Measurements from ENCODE around the gene ETFA. TPM values are rescaled to one million over a fixed set of nuclear protein-coding genes. Genes with fewer than 3 reads are reported as not detected.
A peak's percentile ranks its signal among the peaks of the same experiment; 100 is the strongest.

Gene ETFA
- total and polyA plus RNA-seq, 2 of the 8 experiments (the other 6 are each of a cell fraction or from before 2014, with no cell fraction given) = 60.9 to 90.0 TPM

GRCh38 chr15:76311100-76311953 lies at the start of gene ETFA (continued):
- TF ChIP-seq SIX5 (IDR thresholded peaks at IDR 0.05; ENCODE audit: low read depth, low read length) (no peak), ATF2 (IDR thresholded peaks at IDR 0.05; ENCODE audit: low read length) (peak; percentile 59; the same call in 1 of the 2 replicates), SIN3A (conservative IDR thresholded peaks at IDR 0.05 in 1 of 2, IDR thresholded peaks at IDR 0.05 in 1 of 2; ENCODE audit: low read depth in 1 of 2, low read length in 2 of 2) (peak in 1 of 2 experiments; percentile 61; a peak in 1 of 4 replicates), KDM1A (IDR thresholded peaks at IDR 0.05; ENCODE audit: borderline replicate concordance, low read length) (no peak), RNF2 (IDR thresholded peaks at IDR 0.05; ENCODE audit: borderline replicate concordance, low read depth, low read length, missing control alignments, poor library complexity, severe bottlenecking) (peak; percentile 22), E2F6 (IDR thresholded peaks at IDR 0.05) (peak; percentile 94), POU5F1 (IDR thresholded peaks at IDR 0.05; ENCODE audit: low read depth, low read length) (no peak), BCL11A (IDR thresholded peaks at IDR 0.05; ENCODE audit: low read depth in 2 of 2, low read length in 2 of 2) (no peak), TEAD4 (IDR thresholded peaks at IDR 0.05; ENCODE audit: low read depth, low read length) (no peak), ASH2L (IDR thresholded peaks at IDR 0.05; ENCODE audit: low read length) (peak; percentile 90), JUND (IDR thresholded peaks at IDR 0.05; ENCODE audit: low read length) (peak; percentile 28; the same call in 1 of the 2 replicates), SP4 (IDR thresholded peaks at IDR 0.05; ENCODE audit: low read length) (no peak), EZH2 (IDR thresholded peaks at IDR 0.05; ENCODE audit: low read depth, low read length, severe bottlenecking) (no peak), KDM5A (IDR thresholded peaks at IDR 0.05; ENCODE audit: low read length) (no peak), MAX (IDR thresholded peaks at IDR 0.05) (peak; percentile 96)

Measured in H1 (cell line).